GM10266 (cell line): ENCODE data around the gene WDR46.

Experiments
- DNase-seq: peaks from one replicate; pipeline ENCODE4 v3.0.0; 2012; ENCODE audit errors: extremely low spot score
- TF ChIP-seq, protein P1 (sequence below): IDR thresholded peaks from 2 replicates; pipeline ENCODE4 v1.5.1; 2012; ENCODE audit warnings: mild to moderate bottlenecking, low read depth; ENCODE audit not compliant: control insufficient read depth, insufficient read depth; ENCODE audit errors: missing control alignments

WDR46 gene

DNA sequence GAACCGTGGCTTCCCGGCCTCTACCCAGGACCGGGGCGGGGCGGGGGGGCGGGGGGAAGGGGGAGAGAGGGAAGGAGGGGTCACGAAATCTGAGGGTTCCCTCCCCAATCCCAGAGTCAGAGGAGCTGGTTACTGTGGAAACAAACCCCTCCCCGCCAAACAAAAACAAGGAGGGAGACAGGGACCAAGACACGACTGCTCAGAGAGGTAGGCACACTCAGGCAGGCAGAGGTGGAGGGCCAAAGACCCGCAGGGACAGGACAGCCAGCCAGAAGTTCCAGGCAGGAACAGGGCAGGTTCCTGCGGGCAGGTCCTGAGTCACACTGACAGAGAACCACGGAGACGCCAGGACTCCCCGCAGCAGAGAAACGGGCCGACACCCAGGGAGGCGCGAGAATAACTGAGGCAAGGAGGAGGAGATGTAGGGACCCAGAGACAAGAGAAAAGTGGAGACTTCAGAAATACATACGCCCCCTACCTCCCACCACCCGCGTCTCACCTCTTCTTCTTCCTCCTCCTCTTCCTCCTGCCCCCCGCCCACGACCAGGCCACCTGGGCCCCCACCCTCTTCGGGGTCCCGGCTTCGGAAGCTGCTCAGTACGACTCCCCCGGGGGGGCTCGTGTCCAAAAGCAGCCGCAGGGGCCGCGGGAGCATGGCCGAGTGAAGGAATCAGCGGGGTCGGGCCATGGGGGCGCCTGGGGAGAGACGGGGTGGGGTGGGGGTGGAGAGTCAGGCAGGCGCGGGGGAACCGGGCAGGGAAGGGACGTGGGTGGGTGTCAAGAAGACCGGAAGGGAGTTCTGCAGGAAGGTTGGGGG lies 9.1 kb upstream of the WDR46 start:
- TF ChIP-seq, protein P1, sequence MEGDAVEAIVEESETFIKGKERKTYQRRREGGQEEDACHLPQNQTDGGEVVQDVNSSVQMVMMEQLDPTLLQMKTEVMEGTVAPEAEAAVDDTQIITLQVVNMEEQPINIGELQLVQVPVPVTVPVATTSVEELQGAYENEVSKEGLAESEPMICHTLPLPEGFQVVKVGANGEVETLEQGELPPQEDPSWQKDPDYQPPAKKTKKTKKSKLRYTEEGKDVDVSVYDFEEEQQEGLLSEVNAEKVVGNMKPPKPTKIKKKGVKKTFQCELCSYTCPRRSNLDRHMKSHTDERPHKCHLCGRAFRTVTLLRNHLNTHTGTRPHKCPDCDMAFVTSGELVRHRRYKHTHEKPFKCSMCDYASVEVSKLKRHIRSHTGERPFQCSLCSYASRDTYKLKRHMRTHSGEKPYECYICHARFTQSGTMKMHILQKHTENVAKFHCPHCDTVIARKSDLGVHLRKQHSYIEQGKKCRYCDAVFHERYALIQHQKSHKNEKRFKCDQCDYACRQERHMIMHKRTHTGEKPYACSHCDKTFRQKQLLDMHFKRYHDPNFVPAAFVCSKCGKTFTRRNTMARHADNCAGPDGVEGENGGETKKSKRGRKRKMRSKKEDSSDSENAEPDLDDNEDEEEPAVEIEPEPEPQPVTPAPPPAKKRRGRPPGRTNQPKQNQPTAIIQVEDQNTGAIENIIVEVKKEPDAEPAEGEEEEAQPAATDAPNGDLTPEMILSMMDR: peak; percentile 12
- peak; percentile 84 for DNase-seq

DNA sequence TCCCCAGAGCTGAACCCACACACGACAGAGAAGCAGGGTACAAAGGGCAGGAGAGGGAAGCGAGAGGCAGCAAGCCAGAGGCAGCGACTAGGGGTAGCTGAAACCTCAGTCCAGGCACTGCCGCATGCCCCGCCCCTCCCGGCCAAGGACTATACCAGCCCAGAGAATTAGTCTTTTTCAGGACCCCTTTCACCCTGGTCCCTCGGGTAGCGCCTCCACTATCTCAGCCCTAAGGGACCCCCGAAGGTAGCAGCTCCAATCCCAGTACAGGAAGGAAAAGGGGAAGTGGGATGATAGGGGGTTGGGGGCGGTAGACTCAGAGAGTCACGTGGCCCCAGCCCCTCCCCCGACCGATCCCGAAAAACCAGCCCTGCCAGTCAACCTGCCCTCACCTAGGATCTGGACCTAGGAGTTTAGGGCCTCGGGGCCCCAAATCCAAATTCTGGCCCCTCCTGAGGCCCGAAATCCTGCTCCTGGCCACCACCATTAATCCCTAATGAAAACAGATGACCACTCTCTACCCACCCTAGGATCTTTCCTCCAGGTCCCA lies 8.4 kb upstream of the WDR46 start:
- TF ChIP-seq, protein P1: no peak
- no peak for DNase-seq

DNA sequence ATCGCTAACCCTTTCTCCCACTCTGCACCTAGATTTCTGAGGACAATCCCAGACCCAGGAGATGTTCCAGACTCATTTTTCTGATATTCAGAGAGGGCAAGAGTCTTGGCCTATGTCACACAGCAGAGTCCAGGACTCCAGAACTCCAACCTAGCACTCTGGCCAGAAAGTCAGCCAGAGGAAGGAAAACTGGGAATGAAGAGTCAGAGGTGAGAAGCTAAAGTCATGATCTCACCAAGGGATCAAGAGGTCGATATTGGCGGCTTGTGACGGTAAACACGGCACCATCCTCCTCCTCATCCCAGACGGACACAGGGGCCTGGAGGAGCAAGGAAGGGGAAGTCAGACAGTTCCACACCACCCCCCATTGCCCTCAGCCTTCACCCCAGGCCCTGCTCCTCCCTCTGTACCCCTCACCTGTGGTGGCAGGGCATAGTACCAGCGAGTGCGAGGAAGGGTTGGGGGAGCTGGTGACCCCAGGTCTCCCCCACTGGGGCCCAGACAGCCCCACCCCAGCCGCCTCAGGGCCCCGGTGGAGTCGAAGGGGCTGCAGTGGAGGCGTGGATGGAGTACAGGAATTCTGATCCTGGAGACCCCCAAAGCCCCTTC lies 7.9 kb upstream of the WDR46 start:
- TF ChIP-seq, protein P1: no peak
- no peak for DNase-seq

DNA sequence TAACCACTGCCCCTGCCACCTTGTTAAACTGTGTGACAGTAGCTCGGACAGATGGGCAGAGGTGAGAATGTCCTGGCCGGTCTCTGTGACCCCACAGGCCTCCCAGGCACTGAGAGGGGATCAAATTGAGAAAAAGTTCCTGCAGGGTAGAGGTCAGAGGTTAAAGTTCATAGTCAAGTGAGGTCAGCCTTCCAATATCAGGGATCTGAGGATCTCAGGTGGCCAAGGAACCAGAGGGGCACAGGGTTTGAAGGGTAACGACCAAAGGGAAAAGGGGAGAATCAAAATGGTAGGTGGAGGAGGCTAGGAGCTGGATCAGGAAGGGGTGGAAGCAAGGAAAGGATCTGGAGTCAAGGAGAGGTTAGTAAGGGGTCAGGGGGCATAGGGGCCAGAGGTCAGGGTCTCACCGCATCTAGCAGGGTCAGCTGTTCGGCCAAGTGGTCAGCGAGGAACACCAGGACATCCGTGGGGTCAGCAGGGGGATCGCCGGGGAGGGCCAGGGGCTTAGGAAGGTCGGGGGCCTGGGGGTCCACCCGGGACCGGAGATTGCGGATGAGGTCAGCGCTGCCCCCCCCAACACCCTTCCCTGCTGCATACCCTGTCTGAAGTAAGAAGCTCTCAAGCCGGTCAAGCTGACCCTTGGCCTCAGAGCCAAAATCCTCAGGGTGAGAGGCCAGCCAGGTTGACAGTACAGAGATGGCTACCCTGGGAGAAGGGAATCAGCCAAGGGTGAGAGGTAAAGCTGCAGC lies 6.8 kb upstream of the WDR46 start:
- DNase-seq: no peak

DNA sequence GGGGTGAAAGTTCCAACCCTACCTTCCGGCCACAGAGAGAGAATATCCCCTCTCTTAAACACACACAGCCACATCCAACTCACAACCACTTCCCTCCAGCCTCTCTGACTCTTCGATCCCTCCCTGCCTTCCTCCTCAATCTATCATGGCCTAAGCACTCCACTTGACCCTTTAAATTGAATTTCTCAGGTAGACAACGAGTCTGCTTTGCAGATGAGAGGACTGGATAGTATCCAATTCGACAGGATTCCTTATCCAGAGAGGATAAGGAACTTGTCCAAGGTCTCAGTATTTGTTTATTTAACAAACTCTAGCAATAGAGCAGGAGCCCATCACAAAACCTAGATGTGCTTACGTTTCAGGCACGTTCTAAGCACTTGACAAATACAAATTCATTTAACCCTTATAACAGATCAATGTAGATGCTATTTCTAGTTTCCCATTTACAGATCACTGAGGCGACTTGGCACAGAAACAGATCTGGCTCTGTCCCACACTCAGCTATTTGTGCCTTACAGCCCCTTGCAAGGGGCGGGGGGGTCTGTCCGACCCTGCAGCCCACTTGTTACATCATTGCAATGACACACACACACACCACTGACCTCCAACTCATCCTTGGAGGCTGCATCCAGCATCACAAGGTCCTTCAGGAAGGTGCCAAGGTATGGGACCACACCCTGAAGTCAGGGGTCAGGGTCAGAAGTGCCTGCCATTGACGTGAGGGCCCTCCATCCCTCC lies 5.2 kb upstream of the WDR46 start:
- TF ChIP-seq, protein P1: no peak
- no peak for DNase-seq

More for the DNA sequence above, 6.8 kb upstream of the WDR46 start:
- TF ChIP-seq, protein P1: no peak

DNA sequence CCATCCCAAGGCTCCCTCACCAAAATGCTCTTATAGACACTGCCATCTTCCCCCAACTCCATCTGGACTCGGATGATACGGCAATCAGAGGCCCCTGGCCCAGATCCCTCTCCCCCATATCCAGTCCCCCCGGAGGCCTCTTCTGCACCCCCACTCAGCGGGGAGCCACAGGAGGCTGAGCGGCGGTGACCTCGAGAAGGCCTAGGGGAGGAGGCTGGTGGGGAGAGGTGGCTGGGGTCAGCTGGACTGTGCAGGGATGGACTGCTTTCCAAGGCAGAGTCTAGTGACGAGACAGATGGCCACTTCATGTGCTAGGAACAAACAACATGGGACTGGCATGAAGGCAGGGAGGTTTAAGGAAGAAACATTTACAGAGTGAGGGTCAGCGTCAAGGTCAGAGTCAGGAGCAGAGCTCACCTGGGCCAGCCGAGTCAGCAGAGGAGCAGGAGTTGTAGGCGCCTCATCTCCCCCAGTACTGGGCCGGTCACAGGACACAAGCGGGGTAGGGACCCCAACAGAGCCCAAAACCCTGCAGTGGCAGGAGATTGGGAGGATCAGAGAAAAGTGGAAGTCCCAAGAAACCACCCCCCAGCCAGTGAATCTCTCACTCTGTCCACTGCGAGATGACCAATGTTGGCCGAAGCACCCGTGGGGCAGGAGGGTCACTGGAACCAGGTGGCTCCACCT lies 4.1 kb upstream of the WDR46 start:
- TF ChIP-seq, protein P1: no peak
- DNase-seq: no peak
